A673 (cell line): ENCODE measurements around the gene MYOZ1.

Source experiments
- CTCF ChIP-seq: fragments of 300-800, 200-600 bp; sonication (generic); conservative IDR thresholded peaks from 2 replicates; pipeline ENCODE4 v1.5.1; 2017; ENCODE audit warnings: low read depth, mild to moderate bottlenecking, antibody characterized with exemption, low read length, moderate library complexity, mixed read lengths
- EZH2 ChIP-seq: fragments of 200-600 bp; sonication (generic); IDR thresholded peaks from 2 replicates; pipeline ENCODE4 v1.6.1; 2017; ENCODE audit warnings: borderline replicate concordance, low read depth, mild to moderate bottlenecking, mixed read lengths, antibody characterized with exemption, low read length; ENCODE audit not compliant: poor library complexity, severe bottlenecking

GRCh38 chr10:73625004-73625883 is 16.0 kb downstream of the MYOZ1 start:
- no peak for TF ChIP-seq CTCF
- TF ChIP-seq EZH2: no peak
